Neutrophil (primary cell): Measurements from ENCODE around the gene C11orf42.

Experiments used
- H3K27ac ChIP-seq: fragments of 200-600 bp; sonication (generic); 2 replicates; pipeline ENCODE4 v1.5.1; 2016; ENCODE audit warnings: mild to moderate bottlenecking, moderate library complexity
- H3K27me3 ChIP-seq: fragments of 200-600 bp; sonication (generic); 2 replicates; pipeline ENCODE4 v1.6.0; 2016; ENCODE audit warnings: mild to moderate bottlenecking
- H3K36me3 ChIP-seq: fragments of 200-600 bp; sonication (generic); 2 replicates; pipeline ENCODE4 v1.5.1; 2017
- H3K4me1 ChIP-seq, 2 experiments: fragments of 200-600 bp in 1 of 2; sonication (generic) in 1 of 2; 1 replicate in 1 of 2; 2 replicates in 1 of 2; pipeline versions ENCODE4 v1.5.1 to v1.6.1; 2013 to 2016; ENCODE audit warnings: low read depth in 1 of 2, low read length in 1 of 2, mild to moderate bottlenecking in 1 of 2, moderate library complexity in 1 of 2; ENCODE audit not compliant: control insufficient read depth in 1 of 2, insufficient read depth in 1 of 2
- H3K4me3 ChIP-seq, 2 experiments: fragments of 200-600 bp in 1 of 2; sonication (generic) in 1 of 2; 1 replicate in 1 of 2; 2 replicates in 1 of 2; pipeline ENCODE4 v1.5.1; 2013 to 2016; ENCODE audit warnings: low read depth in 1 of 2, low read length in 1 of 2, mild to moderate bottlenecking in 1 of 2, moderate library complexity in 1 of 2
- H3K9me3 ChIP-seq: fragments of 200-600 bp; sonication (generic); 2 replicates; pipeline ENCODE4 v1.5.1; 2016
- TF ChIP-seq, protein P1 (sequence below): fragments of 200-600 bp; sonication (generic); IDR thresholded peaks from 2 replicates; pipeline ENCODE4 v1.5.1; 2016; ENCODE audit warnings: antibody characterized with exemption

The C11orf42 gene

DNA sequence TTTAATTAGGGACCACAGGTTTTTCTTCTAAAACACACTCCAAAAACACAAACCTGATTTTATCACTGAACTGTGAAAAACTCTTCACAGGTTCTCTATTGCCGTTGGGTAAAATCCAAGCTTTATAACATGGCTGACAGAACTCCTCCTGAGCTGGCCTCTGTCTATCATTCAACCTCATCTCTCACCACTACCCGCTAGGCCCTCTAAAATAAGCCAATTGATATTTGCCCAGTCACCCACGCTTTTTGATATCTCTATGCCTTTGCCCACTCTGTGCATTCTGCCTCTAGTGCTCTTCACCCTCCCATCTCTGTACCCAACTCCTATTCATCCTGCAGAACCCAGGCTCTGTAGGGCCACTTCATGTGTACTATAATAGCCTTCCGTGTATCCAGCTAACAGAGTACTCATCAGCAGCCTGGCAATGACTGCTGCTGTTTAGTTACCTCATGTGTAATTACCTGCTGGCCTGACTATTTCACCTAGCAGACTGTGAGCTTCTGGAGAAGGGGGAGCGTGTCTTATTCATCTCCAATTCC, 32.5 kb downstream of the C11orf42 start:
- TF ChIP-seq, protein P1, sequence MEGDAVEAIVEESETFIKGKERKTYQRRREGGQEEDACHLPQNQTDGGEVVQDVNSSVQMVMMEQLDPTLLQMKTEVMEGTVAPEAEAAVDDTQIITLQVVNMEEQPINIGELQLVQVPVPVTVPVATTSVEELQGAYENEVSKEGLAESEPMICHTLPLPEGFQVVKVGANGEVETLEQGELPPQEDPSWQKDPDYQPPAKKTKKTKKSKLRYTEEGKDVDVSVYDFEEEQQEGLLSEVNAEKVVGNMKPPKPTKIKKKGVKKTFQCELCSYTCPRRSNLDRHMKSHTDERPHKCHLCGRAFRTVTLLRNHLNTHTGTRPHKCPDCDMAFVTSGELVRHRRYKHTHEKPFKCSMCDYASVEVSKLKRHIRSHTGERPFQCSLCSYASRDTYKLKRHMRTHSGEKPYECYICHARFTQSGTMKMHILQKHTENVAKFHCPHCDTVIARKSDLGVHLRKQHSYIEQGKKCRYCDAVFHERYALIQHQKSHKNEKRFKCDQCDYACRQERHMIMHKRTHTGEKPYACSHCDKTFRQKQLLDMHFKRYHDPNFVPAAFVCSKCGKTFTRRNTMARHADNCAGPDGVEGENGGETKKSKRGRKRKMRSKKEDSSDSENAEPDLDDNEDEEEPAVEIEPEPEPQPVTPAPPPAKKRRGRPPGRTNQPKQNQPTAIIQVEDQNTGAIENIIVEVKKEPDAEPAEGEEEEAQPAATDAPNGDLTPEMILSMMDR = no peak
- no peaks in the 10 kb centered on the region for H3K27me3 ChIP-seq
- no peaks in the 10 kb centered on the region for H3K36me3 ChIP-seq
- H3K4me3 ChIP-seq = no peak overlapping the region
- no peaks in the 10 kb centered on the region for H3K9me3 ChIP-seq
- peaks cover 54 to 56% of the 10 kb centered on the region in 2 experiments for H3K4me1 ChIP-seq
- no peak overlapping the region for H3K27ac ChIP-seq

DNA sequence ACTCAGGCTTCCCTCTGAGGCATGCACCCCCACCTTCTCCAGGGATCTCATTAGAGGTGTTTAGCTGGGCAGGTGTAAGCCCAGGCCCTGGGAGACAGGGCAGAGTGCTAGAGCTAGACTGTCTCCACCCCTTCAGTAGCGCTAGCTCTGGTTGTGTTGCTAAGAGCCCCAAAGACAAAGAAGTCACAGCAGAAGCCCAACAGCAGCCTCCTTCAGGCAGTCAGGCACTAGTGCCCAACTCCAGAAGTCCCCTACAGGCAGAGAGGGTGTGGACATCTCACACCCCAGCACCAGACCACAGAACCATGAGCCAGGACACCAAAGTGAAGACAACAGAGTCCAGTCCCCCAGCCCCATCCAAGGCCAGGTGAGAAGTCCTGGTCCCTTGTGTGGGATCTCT, 33.5 kb downstream of the C11orf42 start, which contains the start of gene CNGA4:
TSS of gene CNGA4 (plus strand) at position 188 of the 400 bp plus-strand sequence. CDS start at position 306, 118 bp downstream.
- Histone ChIP-seq H3K27ac (peak within 1 kb of the TSS; percentile 29), H3K27me3 (no peaks in the 10 kb centered on the region), H3K4me3 (no peak within 1 kb of the TSS), H3K36me3 (no peaks in the 10 kb centered on the region), H3K9me3 (no peaks in the 10 kb centered on the region), H3K4me1 (peaks cover 43 to 45% of the 10 kb centered on the region in 2 experiments)
- TF ChIP-seq, protein P1 = no peak

DNA sequence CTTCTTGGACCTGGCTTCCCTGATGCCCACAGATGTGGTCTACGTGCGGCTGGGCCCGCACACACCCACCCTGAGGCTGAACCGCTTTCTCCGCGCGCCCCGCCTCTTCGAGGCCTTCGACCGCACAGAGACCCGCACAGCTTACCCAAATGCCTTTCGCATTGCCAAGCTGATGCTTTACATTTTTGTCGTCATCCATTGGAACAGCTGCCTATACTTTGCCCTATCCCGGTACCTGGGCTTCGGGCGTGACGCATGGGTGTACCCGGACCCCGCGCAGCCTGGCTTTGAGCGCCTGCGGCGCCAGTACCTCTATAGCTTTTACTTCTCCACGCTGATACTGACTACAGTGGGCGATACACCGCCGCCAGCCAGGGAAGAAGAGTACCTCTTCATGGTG, 34.8 kb downstream of the C11orf42 start:
- H3K9me3 ChIP-seq = no peaks in the 10 kb centered on the region
- no peaks in the 10 kb centered on the region for H3K36me3 ChIP-seq
- peak overlapping the region; percentile 79 for H3K27ac ChIP-seq
- H3K27me3 ChIP-seq = no peaks in the 10 kb centered on the region
- TF ChIP-seq, protein P1 = no peak
- H3K4me3 ChIP-seq = peak overlapping the region in 1 of 2 experiments; percentile 47
- H3K4me1 ChIP-seq = peaks cover 39 to 40% of the 10 kb centered on the region in 2 experiments

DNA sequence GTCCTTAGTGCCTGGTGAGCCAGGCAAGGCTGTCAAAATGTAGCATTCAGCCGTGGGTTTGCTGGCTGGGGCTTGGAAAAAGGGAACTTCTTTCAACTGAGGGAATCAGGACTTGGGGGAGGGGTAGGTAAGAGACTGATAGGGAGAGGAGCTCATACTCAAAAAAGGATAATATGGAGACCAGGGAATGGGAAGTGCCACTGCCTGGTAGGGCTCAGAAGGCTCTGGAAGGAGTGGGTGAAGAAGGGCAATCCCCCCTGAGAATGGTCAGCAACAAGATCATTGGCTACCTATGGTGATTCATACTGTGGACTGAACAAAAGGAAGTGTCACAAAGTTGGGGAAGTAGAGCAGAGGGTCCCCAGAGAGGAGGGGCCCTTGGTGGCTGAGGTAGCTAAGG, 35.4 kb downstream of the C11orf42 start:
- peak overlapping the region; percentile 79 for H3K27ac ChIP-seq
- H3K4me3 ChIP-seq = peak overlapping the region in 1 of 2 experiments; percentile 47
- no peaks in the 10 kb centered on the region for H3K36me3 ChIP-seq
- H3K9me3 ChIP-seq = no peaks in the 10 kb centered on the region
- no peaks in the 10 kb centered on the region for H3K27me3 ChIP-seq
- peaks cover 33% of the 10 kb centered on the region in 2 experiments for H3K4me1 ChIP-seq
- TF ChIP-seq, protein P1 = no peak

DNA sequence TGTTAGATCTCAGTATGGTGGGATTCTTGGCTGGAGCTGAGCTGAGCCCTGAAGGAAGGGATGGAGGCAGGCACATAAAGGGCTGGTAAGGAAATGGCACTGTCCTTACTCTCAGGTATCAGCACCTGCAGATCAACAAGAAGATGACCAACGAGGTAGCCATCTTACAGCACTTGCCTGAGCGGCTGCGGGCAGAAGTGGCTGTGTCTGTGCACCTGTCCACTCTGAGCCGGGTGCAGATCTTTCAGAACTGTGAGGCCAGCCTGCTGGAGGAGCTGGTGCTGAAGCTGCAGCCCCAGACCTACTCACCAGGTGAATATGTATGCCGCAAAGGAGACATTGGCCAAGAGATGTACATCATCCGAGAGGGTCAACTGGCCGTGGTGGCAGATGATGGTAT, 36.0 kb downstream of the C11orf42 start:
- TF ChIP-seq, protein P1 = no peak
- no peaks in the 10 kb centered on the region for H3K9me3 ChIP-seq
- no peaks in the 10 kb centered on the region for H3K36me3 ChIP-seq
- peaks cover 32% of the 10 kb centered on the region in 2 experiments for H3K4me1 ChIP-seq
- peak overlapping the region; percentile 79 for H3K27ac ChIP-seq
- no peaks in the 10 kb centered on the region for H3K27me3 ChIP-seq
- H3K4me3 ChIP-seq = peak overlapping the region in 1 of 2 experiments; percentile 47
